ENCODE results near the gene M1AP. TPM values are rescaled to one million over a fixed set of nuclear protein-coding genes. Genes with fewer than 3 reads are reported as not detected.

Gene M1AP
- total RNA-seq, 1 donor: 0.31 TPM

DNA sequence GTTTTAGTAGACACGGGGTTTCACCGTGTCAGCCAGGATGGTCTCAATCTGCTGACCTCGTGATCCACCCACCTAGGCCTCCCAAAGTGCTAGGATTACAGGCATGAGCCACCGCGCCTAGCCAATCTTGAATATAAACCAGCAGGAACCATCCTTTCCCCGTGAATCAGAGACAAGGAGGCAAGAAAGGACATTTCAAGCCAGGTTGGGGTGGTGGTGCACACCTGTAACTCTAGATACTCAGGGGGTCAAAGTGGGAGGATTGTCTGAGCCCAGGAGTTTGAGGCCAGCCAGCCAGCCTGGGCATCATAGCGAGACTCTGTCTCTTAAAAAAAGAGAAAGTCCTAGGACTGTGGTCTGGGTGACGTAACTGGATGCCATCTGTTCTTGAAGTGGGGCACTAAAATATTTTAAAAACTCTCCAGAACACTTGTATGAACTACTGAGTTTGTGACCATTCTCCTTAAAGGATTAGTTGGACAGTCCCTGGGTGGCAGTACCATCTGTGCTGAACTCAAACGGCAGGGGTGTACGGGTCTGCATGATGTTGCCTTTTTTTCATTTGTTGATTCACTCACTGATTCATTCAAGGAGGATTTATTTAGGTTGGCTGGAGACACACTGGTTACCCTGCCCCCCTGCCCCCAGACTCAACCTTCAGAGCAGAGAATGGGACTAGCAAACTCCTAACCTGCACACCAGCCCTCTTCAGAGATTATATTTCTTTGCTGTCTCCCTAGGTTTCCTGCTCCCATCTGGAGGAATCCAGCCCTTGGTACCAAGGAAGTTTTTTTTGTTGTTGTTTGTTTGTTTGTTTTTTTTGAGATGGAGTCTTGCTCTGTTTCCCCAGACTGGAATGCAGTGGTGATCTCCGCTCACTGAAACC, 136.8 kb downstream of the M1AP start:
- H3K4me1 ChIP-seq (ENCODE audit: insufficient read depth, low read length): peaks cover 48% of the 10 kb centered on the region
- no peaks in the 10 kb centered on the region for H3K9me3 ChIP-seq (ENCODE audit: low read depth, low read length)
- H3K4me3 ChIP-seq (ENCODE audit: low read length): no peak overlapping the region
- peaks cover 76% of the 10 kb centered on the region for H3K27me3 ChIP-seq (ENCODE audit: insufficient read depth, low read length)

DNA sequence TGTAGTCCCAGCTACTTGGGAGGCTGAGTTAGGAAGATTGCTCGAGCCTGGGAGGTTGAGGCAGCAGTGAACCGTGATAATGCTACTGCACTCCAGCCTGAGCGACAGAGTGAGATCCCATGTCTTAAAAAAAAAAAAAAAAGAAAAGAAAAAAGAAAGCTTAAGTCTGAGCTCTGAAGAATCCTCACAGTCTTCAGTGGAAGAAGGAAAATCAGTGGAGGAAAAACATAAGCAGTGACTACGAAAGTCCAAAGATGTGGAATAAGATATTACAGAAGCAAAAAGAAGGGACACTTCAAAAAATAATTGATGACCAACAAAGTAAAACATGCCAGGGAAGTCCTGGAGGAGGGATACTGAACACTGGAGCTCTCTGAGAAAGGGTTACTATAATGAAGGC, 137.9 kb downstream of the M1AP start:
- Histone ChIP-seq H3K4me3 (ENCODE audit: low read length) (no peak overlapping the region), H3K27me3 (ENCODE audit: insufficient read depth, low read length) (peaks cover 65% of the 10 kb centered on the region), H3K4me1 (ENCODE audit: insufficient read depth, low read length) (peaks cover 48% of the 10 kb centered on the region), H3K9me3 (ENCODE audit: low read depth, low read length) (no peaks in the 10 kb centered on the region)

DNA sequence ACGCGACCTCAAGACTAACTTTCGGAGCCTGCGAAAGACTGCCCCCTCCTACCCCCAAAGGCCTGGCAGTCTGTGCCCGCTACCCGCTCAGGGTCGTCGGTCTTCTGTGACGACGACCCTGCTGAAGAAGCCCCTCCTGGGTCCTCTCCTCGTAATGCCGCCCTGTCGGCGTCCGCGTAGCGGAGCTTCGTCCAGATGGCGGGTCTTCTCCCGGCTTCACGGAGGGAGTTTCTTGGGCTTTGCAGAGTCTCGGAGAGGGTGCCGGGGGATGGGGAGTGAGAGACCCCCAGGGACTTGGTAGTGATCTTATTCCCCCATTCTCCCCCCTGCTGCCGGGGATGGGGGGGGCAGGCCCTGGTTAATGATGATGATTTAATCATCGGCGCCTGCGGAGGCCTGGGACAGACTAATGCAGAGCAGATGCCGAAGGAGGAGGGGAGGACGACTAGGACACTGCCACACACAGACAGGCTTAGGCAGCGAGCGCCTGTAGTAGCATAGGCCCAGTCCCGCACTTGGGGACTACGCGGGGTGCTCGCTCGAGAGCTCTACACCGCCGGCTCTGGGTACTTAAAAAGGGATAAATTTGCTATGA, 140.1 kb downstream of the M1AP start:
- H3K9me3 ChIP-seq (ENCODE audit: low read depth, low read length): no peaks in the 10 kb centered on the region
- H3K4me1 ChIP-seq (ENCODE audit: insufficient read depth, low read length): peaks cover 50% of the 10 kb centered on the region
- H3K27me3 ChIP-seq (ENCODE audit: insufficient read depth, low read length): peaks cover 51% of the 10 kb centered on the region
- H3K4me3 ChIP-seq (ENCODE audit: low read length): peak overlapping the region; percentile 86

Other genes with a start within 250 kb of the M1AP start
- 0.94 TPM for gene C2orf81, start 226.7 kb downstream of the M1AP start, total RNA-seq
- gene WDR54, start 226.6 kb downstream of the M1AP start, total RNA-seq: 9.3 TPM
- 0.31 TPM for gene RTKN, start 206.4 kb downstream of the M1AP start, total RNA-seq
- gene INO80B, start 193.2 kb downstream of the M1AP start, total RNA-seq: 15.3 TPM
- 18.5 TPM for gene WBP1, start 189.9 kb downstream of the M1AP start, total RNA-seq
- gene MOGS, start 182.9 kb downstream of the M1AP start, total RNA-seq: 17.1 TPM
- gene MRPL53, start 175.7 kb downstream of the M1AP start, total RNA-seq: 8.3 TPM
- 8.3 TPM for gene CCDC142, start 165.3 kb downstream of the M1AP start, total RNA-seq
- gene TTC31, start 165.2 kb downstream of the M1AP start, total RNA-seq: 14.0 TPM
- gene LBX2, start 148.7 kb downstream of the M1AP start, total RNA-seq: 0.21 TPM
- gene PCGF1, start 140.6 kb downstream of the M1AP start, total RNA-seq: 12.1 TPM
- gene TLX2, start 133.9 kb downstream of the M1AP start, total RNA-seq: 0.10 TPM
- gene DQX1, start 122.1 kb downstream of the M1AP start, total RNA-seq: not detected
- 115 TPM for gene AUP1, start 118.6 kb downstream of the M1AP start, total RNA-seq
- gene HTRA2, start 118.4 kb downstream of the M1AP start, total RNA-seq: 17.9 TPM
- gene LOXL3, start 94.4 kb downstream of the M1AP start, total RNA-seq: 3.9 TPM
- 2.9 TPM for gene DOK1, start 93.6 kb downstream of the M1AP start, total RNA-seq
- gene SEMA4F, start 5.9 kb upstream of the M1AP start, total RNA-seq: 2.0 TPM
- 8.3 TPM for gene HK2, start 185.8 kb upstream of the M1AP start, total RNA-seq

Measured in mononuclear cell (primary cell).